ENCODE results near the gene SH3GLB1.
"Not testable (repeated sequence)": the region's sequence is repeated elsewhere in the genome, so short reads cannot be mapped to it uniquely, and the experiment has no call there.

The SH3GLB1 gene

GRCh38 chr1:86704458-86704971, at the start of gene SH3GLB1:
Gene SH3GLB1, plus strand, starts transcription at chr1:86704576. Its CDS starts 324 bp downstream, at chr1:86704900.
- peak; percentile 52 for TF ChIP-seq CTCF (conservative IDR thresholded peaks at IDR 0.05; ENCODE audit: control insufficient read depth, insufficient read depth, low read depth, low read length)
- peak within 1 kb of the TSS; percentile 93 for H3K4me3 ChIP-seq (ENCODE audit: control insufficient read depth, low read depth, low read length)
- peak; percentile 78 for DNase-seq (ENCODE audit: low read depth)

GRCh38 chr1:86658381-86658780, 46.0 kb upstream of the SH3GLB1 start:
- not testable (repeated sequence) for DNase-seq (ENCODE audit: low read depth); H3K4me3 ChIP-seq (ENCODE audit: control insufficient read depth, low read depth, low read length)

- TF ChIP-seq CTCF (conservative IDR thresholded peaks at IDR 0.05; ENCODE audit: control insufficient read depth, insufficient read depth, low read depth, low read length): no peak
- H3K4me3 ChIP-seq (ENCODE audit: control insufficient read depth, low read depth, low read length): no peak overlapping the region
- DNase-seq (ENCODE audit: low read depth): no peak
Measured at GRCh38 chr1:86666368-86666767, 38.0 kb upstream of the SH3GLB1 start.

GRCh38 chr1:86687595-86687994, 16.8 kb upstream of the SH3GLB1 start:
- peak; percentile 31 for DNase-seq (ENCODE audit: low read depth)
- TF ChIP-seq CTCF (conservative IDR thresholded peaks at IDR 0.05; ENCODE audit: control insufficient read depth, insufficient read depth, low read depth, low read length): no peak

GRCh38 chr1:86692641-86693040, 11.7 kb upstream of the SH3GLB1 start:
- no peak for DNase-seq (ENCODE audit: low read depth)
- no peak for TF ChIP-seq CTCF (conservative IDR thresholded peaks at IDR 0.05; ENCODE audit: control insufficient read depth, insufficient read depth, low read depth, low read length)
- H3K4me3 ChIP-seq (ENCODE audit: control insufficient read depth, low read depth, low read length): no peak overlapping the region

More at GRCh38 chr1:86687595-86687994, 16.8 kb upstream of the SH3GLB1 start:
- H3K4me3 ChIP-seq (ENCODE audit: control insufficient read depth, low read depth, low read length): no peak overlapping the region

- TF ChIP-seq CTCF (conservative IDR thresholded peaks at IDR 0.05; ENCODE audit: control insufficient read depth, insufficient read depth, low read depth, low read length): no peak
- no peak for DNase-seq (ENCODE audit: low read depth)
- no peak overlapping the region for H3K4me3 ChIP-seq (ENCODE audit: control insufficient read depth, low read depth, low read length)
Measured at GRCh38 chr1:86695400-86695799, 9.0 kb upstream of the SH3GLB1 start.

- DNase-seq (ENCODE audit: low read depth): peak; percentile 30
- TF ChIP-seq CTCF (conservative IDR thresholded peaks at IDR 0.05; ENCODE audit: control insufficient read depth, insufficient read depth, low read depth, low read length): no peak
- H3K4me3 ChIP-seq (ENCODE audit: control insufficient read depth, low read depth, low read length): no peak overlapping the region
Measured at GRCh38 chr1:86696522-86696921, 7.9 kb upstream of the SH3GLB1 start.
